Mononuclear cell (primary cell): ENCODE measurements around the gene MYO1A. TPM values are rescaled to one million over a fixed set of nuclear protein-coding genes. Genes with fewer than 3 reads are reported as not detected.
"Not testable (repeated sequence)": the region's sequence is repeated elsewhere in the genome, so short reads cannot be mapped to it uniquely, and the experiment has no call there.

Experiments used
- H3K27me3 ChIP-seq: 2 replicates; pipeline ENCODE4 v1.6.0; 2011; ENCODE audit warnings: low read length, control low read depth; ENCODE audit not compliant: insufficient read depth
- H3K4me1 ChIP-seq: 2 replicates; pipeline ENCODE4 v1.5.1; 2011; ENCODE audit warnings: mild to moderate bottlenecking, low read length, control low read depth; ENCODE audit not compliant: insufficient read depth
- H3K4me3 ChIP-seq: 2 replicates; pipeline ENCODE4 v1.5.1; 2011; ENCODE audit warnings: mild to moderate bottlenecking, low read length, moderate library complexity
- H3K9me3 ChIP-seq: 2 replicates; pipeline ENCODE4 v1.5.1; 2011; ENCODE audit warnings: low read depth, mild to moderate bottlenecking, control low read depth, low read length
- total RNA-seq: library from RNA; depleted of rRNA; stranded (reverse); fragments of >200 nt; gene quantifications from one replicate; pipeline ENCODE4 v1.2.3, GENCODE V29; 2012

The MYO1A gene
- total RNA-seq, 1 donor = 0.31 TPM

GRCh38 chr12:57044889-57045288 is 5.0 kb downstream of the MYO1A start:
- Histone ChIP-seq H3K27me3 (no peaks in the 10 kb centered on the region), H3K4me1 (peaks cover 44% of the 10 kb centered on the region), H3K9me3 (no peaks in the 10 kb centered on the region), H3K4me3 (no peak overlapping the region)

DNA sequence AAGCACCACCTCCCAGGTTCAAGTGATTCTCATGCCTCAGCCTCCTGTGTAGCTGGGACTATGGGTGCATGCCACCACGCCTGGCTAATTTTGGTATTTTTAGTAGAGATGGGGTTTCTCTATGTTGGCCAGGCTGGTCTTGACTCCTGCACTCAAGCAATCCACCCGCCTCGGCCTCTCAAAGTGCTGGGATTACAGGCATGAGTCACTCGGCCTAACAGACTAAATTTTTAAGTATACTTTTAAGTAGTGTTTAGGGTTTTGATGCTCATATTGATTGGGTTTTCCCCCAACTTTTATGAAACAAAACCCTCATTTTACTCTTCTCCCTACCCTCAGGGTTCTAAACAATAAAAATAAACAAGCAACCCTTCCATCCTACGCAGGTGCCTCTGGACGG is 5.5 kb downstream of the MYO1A start:
- no peaks in the 10 kb centered on the region for H3K27me3 ChIP-seq
- H3K9me3 ChIP-seq = no peaks in the 10 kb centered on the region
- H3K4me3 ChIP-seq = no peak overlapping the region
- peaks cover 43% of the 10 kb centered on the region for H3K4me1 ChIP-seq

DNA sequence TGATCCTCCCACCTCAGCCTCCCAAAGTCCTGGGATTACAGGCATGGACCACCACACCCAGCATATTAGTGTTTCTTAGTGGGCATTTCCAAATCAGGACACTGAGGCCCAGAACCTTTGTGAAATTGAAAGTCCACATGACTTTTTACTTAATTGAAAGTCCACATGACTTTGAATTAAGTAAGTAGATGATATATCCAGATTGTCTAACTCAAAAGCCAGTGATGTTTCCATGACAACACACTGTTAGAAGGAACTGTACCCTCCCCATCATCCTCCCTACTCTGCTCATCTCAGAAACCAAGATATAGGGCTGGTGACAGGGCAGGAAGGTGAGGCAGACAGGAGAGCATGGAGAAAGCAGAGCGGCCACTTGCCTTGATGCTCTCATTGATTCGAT is 7.2 kb downstream of the MYO1A start:
- Histone ChIP-seq H3K9me3 (no peaks in the 10 kb centered on the region), H3K4me1 (peaks cover 26% of the 10 kb centered on the region), H3K4me3 (no peak overlapping the region), H3K27me3 (no peaks in the 10 kb centered on the region)

- H3K9me3 ChIP-seq = no peaks in the 10 kb centered on the region
- H3K4me1 ChIP-seq = peaks cover 6% of the 10 kb centered on the region
- H3K4me3 ChIP-seq = no peak overlapping the region
- no peaks in the 10 kb centered on the region for H3K27me3 ChIP-seq
Observed at GRCh38 chr12:57040750-57041149, 9.2 kb downstream of the MYO1A start.

DNA sequence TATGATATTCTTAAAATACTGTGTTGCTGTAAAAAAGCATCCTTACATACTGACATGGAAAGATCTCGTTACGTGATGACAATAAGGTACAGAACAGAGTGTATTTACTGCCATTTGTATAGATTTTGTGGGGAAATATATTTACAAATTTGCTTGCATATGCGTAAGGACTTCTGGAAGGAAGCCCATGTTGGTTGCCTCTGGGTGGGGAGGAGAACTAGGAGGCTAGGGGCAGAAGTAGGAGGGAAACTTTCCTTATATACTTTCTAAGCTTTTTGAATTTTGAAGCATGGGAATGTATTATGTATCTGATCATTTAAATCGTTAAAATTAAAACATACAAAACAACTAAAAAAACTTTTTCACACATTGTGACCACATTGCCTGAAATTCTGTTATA is 9.7 kb downstream of the MYO1A start:
- Histone ChIP-seq H3K9me3 (no peaks in the 10 kb centered on the region), H3K4me1 (peaks cover 3% of the 10 kb centered on the region), H3K27me3 (no peaks in the 10 kb centered on the region), H3K4me3 (no peak overlapping the region)

DNA sequence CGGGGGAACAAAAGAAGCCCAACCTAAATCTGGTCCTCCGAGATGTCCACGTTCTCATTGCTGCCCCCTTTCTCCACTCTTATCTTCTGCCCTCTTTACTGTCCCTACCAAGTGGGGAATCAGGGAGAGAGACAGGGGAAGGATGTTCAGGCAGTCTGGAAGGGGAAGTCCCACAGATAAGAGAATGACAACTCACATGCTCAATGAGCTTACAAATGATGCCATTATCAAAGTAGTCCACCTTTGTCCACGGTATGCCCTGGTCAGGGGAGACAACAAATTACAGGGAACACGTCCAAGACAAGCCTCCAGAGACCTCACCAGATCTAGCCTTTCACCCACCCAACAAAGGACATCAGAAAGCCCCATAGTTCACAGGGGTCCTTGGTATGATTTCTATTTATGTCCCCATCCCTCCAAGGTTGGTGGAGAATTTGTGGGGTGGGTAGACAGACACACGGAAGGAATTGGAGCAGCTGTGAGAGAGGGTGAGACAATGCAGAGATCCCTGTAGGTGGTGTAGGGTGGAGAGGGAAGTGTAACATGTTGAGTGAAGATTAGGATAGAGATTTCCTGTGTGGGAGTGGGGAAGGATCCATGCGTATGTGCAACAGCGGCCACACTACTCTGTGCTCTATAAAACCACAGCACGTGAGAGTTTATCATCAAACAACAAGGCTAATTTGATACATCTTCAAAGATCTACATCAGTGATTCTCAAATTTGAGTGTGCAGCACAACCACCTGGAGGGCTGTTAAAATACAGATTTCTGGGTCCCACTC is 10.7 kb downstream of the MYO1A start:
- no peak overlapping the region for H3K4me3 ChIP-seq
- H3K9me3 ChIP-seq = no peaks in the 10 kb centered on the region
- H3K4me1 ChIP-seq = peaks cover 3% of the 10 kb centered on the region
- no peaks in the 10 kb centered on the region for H3K27me3 ChIP-seq

DNA sequence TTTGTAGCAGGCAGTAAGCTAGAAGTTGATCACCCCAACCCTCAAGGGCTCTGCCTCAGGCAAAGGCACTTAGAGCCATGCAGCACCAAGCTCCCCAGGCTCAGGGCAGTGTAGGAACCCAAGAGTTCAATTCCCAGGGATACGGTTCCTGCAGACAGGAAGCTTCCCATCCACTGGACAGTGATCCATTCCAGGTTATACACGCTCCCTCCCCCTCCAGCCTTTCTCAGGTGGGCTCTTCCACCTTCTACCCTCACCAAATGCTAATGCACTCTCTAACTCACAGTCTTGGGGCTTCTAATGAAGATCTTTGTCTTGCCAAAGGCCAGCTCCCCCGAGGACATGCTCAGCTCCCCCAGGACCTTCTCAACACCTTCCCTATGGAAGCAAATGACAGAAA is 12.7 kb downstream of the MYO1A start:
- H3K4me3 ChIP-seq = no peak overlapping the region
- peaks cover 3% of the 10 kb centered on the region for H3K4me1 ChIP-seq
- H3K27me3 ChIP-seq = no peaks in the 10 kb centered on the region
- no peaks in the 10 kb centered on the region for H3K9me3 ChIP-seq

- Histone ChIP-seq H3K4me1 (peaks cover 10% of the 10 kb centered on the region), H3K4me3 (no peak overlapping the region), H3K9me3 (no peaks in the 10 kb centered on the region), H3K27me3 (no peaks in the 10 kb centered on the region)
Observed at GRCh38 chr12:57033431-57033830, 16.5 kb downstream of the MYO1A start.

GRCh38 chr12:57031789-57032188 is 18.1 kb downstream of the MYO1A start:
- H3K4me3 ChIP-seq = no peak overlapping the region
- no peaks in the 10 kb centered on the region for H3K27me3 ChIP-seq
- no peaks in the 10 kb centered on the region for H3K9me3 ChIP-seq
- H3K4me1 ChIP-seq = peaks cover 10% of the 10 kb centered on the region

DNA sequence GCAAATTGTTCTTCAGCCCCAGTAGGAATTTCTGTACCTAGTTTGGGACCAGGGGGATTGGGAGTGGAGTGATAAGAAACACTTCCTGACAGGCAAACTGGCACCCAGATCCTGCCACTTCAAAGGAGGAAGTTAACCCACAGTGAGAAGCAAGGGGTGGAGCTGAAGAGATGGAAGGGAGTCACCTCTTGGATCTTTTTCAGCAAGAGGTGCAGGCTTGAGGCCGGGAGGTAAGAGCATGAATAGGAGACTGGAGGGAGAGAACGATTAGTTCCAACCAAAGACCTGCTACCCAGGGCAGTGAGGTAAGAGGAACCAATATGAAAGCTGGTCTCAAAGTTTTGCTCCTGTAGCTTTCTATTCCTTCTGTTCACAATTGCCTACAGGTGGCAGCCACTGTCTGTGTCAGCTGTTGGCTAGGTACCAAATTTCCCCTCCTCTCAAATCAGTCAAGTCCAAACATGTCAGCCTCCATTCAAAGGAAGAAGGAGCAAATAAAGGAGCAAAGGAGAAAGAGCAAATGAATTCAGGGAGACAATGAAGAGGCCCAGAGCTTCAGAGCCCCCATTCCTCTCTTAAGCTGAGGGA is 18.7 kb downstream of the MYO1A start:
- H3K4me3 ChIP-seq = no peak overlapping the region
- H3K4me1 ChIP-seq = peaks cover 10% of the 10 kb centered on the region
- no peaks in the 10 kb centered on the region for H3K9me3 ChIP-seq
- no peaks in the 10 kb centered on the region for H3K27me3 ChIP-seq

DNA sequence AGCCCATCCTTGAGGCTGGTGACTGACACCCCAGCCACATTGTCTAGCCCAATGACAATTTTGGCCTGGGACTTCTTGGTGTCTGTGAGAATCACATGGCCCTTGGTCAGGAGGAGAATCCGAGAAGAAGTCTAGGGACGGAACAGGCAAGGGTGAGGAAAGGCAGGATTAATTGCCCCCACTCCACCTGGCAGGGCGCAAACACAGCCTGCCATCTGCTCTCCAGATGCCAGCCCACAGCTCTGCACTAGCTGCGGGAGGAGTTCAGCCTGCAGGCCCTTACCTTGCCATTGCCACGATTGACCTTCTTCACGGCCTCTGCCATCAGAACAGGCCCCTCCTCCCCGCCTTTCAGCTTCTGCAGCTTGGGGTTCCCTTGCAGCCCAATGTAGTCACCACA is 20.5 kb downstream of the MYO1A start:
- Histone ChIP-seq H3K4me3 (no peak overlapping the region), H3K4me1 (peaks cover 10% of the 10 kb centered on the region)

DNA sequence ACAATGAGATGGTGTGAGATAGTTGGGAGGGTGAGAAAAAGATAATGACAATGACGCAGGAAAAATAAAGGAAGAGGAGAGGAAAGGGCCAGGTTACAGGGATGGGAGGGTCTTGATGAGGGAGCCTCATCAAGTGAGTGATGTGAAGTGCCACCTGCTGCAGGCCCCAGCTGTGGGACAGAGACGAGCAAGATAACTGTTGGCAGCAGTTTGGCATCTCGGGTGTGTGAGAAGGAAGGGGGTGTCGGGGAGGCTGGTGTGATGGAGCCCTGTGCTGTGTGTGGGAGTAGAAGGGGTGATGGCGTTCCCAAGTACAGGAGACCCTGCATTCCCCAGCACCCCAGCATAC is 22.1 kb downstream of the MYO1A start:
- H3K4me1 ChIP-seq = peaks cover 10% of the 10 kb centered on the region
- no peak overlapping the region for H3K4me3 ChIP-seq

More for the DNA sequence above, 20.5 kb downstream of the MYO1A start:
- Histone ChIP-seq H3K27me3 (no peaks in the 10 kb centered on the region), H3K9me3 (no peaks in the 10 kb centered on the region)

GRCh38 chr12:57027011-57027804 is 22.7 kb downstream of the MYO1A start:
- Histone ChIP-seq H3K4me1 (peaks cover 10% of the 10 kb centered on the region), H3K4me3 (no peak overlapping the region)

More for the DNA sequence above, 22.1 kb downstream of the MYO1A start:
- no peaks in the 10 kb centered on the region for H3K27me3 ChIP-seq
- H3K9me3 ChIP-seq = no peaks in the 10 kb centered on the region

GRCh38 chr12:57025196-57025595 is 24.7 kb downstream of the MYO1A start:
- H3K4me3 ChIP-seq = no peak overlapping the region
- peaks cover 5% of the 10 kb centered on the region for H3K4me1 ChIP-seq
- H3K27me3 ChIP-seq = no peaks in the 10 kb centered on the region
- no peaks in the 10 kb centered on the region for H3K9me3 ChIP-seq

More at GRCh38 chr12:57027011-57027804, 22.7 kb downstream of the MYO1A start:
- H3K27me3 ChIP-seq = no peaks in the 10 kb centered on the region
- H3K9me3 ChIP-seq = no peaks in the 10 kb centered on the region

DNA sequence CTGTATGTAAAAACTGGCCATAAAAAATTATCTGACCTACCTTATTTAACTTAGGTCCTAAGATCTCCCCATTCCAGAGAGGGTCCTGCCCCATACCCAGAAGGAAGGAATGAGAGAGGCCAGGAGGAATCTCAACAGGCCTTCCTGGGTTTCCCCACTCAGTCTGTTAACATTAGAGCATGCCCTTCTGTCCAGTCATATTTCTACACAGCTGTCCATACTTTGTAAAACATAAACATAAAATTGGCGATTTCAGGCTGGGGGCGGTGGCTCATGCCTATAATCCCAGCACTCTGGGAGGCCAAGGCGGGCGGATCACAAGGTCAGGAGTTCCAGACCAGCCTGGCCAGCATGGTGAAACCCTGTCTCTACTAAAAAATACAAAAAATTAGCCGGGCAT is 27.6 kb downstream of the MYO1A start:
- not testable (repeated sequence) for H3K4me1 ChIP-seq, H3K27me3 ChIP-seq, H3K9me3 ChIP-seq, H3K4me3 ChIP-seq
